Central memory CD4-positive, alpha-beta T cell (primary cell): Measurements from ENCODE around the gene TEAD1.

Experiments
- DNase-seq: peaks from one replicate; pipeline ENCODE4 v3.0.0; 2022

Gene TEAD1

DNA sequence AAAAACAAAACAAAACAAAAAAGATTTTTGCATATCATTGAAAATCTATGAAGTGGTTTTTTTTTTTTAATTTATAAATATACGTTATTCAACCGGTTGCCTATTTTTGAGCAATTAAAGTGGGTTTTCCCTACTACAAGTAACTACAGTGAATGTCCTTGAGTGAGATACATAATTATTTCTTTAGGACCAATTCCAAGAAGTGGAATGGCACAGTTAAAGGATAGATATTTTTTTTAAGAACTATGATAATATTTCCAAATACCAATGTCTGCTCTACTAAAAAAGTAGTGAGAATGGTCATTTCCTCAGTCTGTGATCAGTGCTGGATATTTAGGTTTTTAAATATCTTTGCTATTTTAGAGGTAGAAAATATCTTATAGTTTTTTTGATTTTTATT is 118.8 kb downstream of the TEAD1 start:
- no peak for DNase-seq

DNA sequence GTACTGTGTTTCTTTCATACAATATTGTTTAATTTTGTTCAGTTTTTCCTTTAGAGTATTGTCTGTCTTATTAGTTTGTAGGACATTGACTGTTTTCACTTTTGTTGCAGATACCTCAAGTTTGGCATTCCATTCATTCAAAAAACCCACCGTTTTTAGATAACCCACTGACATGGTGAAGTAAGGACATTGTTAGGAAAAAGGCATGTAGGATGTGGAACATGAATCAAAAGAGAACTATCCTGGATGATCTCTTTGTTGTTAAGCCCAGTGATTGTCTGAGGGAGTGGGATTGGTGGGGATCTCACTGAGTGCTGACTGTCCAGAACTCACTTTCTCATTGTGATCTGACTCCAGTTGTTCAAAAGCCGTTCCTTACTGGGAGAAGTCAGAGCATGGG is 119.3 kb downstream of the TEAD1 start:
- no peak for DNase-seq

DNA sequence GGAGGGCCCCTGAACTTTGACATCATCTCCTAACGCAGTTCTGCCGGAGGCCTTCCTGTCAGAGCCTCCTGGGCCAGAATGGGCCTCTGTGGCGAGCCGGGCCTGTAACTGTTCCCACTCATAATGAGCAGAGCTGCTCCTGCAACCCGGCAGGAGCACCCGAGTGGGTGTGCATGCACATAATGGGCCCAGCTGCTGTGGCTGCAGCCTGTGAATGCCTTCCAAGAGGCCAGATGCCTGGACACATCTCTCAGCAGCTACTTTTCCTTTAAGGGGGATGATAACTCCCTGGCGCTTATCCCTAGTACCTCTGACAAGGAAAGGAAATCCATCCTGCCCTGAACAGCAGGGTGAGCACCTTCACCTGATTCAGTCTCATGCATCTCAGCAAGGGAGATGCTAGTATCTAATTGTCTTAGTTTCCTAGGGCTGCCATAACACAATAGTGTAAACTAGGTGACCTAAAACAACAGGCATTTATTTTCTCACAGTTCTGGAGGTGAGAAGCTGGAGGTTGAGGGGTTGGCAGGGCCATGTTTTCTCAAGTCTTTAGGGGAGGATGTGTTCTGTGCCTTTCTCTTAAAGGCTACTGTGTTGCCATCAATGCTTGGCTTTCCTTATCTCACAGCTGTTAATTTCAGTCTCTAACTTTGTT is 120.5 kb downstream of the TEAD1 start:
- DNase-seq: no peak

DNA sequence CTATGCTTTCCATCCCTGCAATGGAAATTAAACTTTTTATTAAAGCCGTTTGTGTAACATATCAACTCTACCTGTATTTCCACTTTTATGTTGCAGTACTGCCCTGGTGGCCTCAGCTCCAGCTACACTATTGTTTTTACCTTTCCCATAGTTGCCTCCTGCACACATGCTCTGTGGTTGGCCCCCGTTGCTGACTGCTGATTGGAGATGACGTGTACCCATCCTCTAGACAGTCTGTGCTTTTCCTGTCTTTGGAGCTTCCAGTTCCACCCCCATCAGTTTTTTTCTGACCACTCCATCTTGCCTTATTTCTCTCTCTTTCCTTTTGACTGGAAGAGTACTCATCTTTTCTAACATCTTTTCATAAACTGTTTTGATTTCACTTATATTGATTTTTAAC is 123.8 kb downstream of the TEAD1 start:
- no peak for DNase-seq

DNA sequence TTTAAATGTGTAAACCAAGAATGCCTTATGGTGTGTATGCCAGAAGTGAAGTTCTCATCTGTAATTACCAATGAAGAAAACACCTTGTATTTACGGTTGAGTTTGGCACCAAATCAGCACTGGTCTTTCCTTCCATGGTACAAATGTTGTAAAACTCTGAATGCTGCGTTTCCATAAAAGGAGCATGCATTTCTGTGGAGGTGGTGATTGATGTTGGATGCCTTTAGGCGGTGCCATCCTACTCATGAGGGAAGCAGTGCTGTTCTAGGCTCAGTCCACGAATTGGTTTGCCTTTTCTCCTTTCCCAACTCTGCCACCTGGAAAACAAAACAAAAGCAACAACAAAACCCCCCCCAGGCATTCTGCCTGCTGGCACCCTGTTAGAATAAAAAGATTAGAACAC is 124.4 kb downstream of the TEAD1 start:
- DNase-seq: no peak

DNA sequence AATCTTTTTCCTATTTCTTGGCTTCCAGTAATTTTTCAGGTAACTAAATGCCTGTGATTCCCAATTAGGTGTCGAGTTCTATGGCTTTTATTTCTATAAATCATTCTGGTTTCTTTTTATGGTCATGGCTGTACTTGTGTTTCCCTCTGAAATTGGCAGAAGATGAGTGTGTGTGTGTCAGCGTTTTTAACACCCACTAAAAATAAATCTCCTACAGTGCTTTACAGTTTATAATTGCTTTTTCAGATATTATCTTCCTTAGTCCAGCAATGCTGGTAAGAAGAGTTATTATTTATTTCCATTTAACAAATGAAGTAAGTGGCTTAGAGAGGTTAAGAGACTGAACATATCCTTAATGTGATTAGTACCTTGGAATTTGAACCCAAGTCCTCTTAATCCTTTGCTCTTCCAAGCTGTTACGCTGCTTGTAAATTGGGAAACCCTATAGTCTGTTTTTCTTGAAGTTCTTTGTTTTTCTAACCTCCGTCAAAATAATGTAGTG is 125.2 kb downstream of the TEAD1 start:
- no peak for DNase-seq

DNA sequence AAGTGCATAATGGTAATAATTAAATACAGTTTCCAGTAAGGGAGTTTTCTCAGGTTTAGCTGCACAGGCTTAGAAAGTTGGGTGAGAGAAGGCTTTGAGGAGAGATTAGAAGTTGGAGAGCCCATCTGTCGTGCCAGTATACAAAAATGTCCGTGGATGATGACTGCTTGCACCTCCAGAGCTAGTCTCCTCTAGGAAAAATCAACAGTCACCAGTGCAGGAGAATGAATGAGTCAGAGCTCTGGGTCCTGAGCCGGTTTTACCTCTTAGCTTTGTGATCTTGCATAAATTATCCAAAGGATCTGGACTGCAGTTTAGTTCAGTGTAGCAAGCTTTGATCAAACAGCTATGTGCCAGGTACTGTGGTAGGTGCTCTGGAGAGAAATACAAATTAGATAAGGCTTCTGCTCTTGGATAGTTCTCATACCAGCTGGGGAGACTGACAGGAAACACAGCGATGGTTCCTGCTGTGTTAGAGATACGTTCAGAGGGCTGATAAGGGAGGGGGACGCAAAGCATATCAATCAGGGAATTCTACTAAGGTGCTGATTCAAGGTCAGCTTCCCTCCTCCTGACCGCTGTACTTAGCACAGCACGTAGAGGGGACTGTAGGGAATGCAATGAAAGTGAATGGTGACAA is 125.9 kb downstream of the TEAD1 start:
- no peak for DNase-seq

DNA sequence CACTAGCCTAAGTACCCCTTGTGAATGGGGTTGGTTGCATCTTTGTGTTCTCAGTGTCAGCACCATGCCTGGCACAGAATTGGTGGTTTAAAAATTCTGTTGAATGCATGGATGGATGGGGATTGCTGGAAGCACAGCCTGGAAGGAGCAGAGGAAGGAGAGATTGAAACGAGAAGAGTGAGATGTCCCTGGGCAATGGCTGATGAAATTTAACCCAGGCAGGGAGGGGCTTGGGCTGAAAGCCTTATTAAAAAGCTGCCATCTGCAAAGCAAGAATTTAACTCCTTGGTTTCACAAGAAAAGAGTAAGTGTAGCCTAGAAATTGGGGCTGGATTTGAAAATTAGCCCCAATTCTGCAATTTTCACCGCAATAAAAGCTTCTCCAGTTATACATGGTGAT is 126.7 kb downstream of the TEAD1 start:
- no peak for DNase-seq

DNA sequence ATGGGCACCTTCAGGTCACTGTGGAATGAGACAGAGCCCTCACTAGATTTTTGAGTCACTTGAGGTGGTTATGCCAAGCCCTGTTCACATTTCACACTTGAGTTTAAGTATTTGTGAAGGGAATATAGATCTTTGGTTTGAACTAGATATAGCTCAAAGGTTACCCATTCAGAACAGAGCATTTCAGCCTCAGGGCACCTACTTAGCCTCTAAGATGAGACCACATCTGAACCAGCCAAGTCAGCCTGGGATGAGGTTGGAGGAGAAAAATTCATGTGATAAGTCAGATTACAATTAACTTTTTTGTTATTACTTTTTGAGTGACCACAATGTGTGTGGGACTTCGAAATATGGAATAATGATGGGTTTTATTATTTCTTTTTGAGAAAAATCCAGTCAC is 127.8 kb downstream of the TEAD1 start:
- no peak for DNase-seq

DNA sequence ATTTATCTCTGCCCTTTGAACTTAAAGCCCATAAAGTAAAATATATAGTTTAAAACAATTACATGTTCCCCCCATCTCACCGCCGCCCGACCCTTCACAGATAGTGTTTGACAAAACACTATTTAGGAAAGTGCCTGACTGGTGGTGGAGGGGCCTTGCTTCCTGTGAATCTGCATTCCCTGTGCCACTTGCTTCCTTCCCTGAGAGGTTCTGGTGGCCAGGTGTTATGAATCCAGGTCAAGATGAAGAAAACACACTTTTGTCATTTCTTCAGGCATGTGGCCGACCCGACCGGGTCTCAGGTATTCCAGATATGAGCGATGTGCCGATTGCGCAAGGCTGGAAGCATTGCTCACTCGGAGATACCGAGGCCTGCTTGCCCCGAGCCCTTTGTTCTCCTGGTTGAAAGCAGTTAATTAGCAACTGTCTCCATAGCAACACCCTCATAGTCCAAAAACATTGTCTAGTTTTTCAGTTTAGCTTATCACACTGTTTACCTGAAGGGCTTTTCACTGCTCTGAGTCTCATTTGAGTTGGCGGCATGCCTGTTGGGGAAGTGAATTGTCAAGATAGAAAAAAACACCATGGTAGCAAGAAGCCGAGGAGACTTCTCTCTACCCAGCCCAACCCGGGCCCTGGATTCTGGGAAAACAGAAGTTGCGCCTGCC is 128.3 kb downstream of the TEAD1 start:
- DNase-seq: no peak

DNA sequence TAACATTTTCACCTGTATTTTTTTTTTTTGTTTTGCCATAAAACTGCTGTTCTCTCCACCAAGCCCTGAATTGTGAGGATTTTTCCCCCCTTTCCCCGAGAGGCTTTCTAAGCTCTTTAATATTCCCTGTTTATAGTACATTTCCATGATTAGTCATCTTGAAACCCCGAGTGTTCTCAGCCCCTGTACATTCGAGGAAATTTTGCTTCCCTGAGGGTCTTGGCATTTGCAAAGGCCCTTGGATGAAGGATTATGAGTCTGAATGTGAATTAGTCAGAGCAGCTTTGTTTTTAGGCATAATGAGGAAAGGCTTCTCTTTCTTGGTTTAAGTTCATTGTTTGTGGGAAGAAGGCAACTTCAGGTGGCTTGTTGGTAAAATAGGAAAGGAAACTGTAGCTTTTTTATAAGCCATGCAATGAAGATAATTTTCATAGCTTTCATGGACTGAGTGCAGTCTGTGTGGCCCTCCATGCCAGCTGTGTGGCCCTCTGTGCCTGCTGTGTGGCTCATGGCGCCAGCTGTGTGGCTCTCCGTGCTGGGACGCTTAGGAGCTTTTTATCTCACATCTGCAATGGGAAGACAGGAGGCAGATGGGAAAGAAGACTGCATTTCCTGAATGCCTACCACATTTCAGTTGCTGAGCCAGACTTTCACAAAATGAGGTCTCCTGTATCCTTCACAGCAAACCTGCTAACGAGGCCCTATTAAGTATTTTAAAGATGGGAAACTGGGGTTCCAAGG is 129.0 kb downstream of the TEAD1 start:
- no peak for DNase-seq

DNA sequence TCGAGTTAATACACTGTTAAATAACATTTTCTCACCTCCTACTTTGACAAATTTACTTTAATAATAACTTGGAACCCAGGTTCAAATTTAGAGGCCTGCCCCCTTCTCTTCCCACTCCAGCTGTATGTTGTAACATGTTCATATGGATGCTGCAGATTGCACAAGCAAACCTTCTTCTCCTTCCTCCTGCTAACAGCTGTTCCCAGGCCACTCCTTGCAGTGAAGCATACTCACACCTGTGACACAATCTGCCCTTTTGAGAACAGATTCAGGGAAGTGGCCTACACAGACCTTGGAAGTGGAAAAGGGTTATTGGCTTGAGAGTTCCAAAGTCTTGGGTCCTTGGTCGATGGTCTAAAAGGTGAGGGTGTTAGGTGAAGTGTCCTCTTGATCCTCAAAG is 131.9 kb downstream of the TEAD1 start:
- DNase-seq: no peak

DNA sequence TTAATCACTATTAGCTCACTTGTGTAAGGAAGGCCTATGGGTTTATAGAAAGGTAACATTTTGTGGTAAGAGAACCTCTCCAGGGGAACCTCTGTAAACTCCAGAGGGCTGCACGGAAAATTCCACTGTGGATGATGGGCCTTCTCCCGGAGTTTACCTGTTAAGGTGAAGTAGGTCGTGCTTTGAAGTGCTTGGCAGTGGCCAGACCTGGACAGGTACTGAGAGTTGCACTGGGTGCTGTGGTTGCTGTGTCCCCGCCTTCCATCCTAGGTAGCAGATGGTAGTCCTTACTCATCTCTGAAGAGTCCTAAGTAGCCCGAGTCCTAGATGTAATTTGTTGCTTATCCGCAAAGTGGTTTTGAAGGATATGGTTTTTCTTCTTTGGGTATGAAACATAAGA is 133.4 kb downstream of the TEAD1 start:
- DNase-seq: no peak

DNA sequence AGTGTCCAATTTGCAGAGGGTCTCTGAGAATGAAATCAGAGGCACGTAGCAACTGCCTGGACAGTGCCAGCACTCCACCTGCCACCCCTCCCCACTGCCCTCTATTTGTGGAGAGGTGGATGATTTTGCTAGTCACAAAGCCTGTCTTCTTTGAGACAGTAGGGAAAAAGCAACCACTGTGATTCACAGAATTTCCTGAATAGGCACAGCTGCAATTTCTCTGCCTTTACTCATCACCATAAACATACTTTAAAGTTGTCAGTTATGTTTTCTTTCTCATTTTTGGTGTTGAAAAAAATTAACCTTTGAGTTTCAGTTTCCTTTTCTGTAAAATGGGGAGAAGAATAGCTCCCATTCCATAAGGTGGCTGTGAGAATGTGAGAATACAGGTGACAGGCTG is 134.3 kb downstream of the TEAD1 start:
- no peak for DNase-seq

DNA sequence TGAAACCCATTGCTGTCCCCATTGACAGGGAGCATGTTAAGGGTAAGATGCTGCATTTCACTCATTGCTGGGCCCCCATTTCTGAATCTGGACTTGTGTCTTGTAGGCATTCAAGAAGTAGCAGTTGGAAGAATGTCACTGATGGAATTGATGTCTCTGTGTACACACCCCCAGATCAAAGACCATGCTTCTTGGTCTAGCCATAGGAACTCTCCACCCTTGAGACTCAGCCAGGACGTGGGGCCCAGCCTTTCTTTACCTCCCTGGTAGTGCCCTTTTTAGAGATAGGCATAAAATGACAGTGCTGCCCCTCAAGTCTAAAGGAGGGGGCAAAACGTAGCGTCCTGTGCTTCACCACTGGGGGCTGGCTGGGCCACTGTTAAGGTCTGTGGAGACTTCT is 135.1 kb downstream of the TEAD1 start:
- no peak for DNase-seq

DNA sequence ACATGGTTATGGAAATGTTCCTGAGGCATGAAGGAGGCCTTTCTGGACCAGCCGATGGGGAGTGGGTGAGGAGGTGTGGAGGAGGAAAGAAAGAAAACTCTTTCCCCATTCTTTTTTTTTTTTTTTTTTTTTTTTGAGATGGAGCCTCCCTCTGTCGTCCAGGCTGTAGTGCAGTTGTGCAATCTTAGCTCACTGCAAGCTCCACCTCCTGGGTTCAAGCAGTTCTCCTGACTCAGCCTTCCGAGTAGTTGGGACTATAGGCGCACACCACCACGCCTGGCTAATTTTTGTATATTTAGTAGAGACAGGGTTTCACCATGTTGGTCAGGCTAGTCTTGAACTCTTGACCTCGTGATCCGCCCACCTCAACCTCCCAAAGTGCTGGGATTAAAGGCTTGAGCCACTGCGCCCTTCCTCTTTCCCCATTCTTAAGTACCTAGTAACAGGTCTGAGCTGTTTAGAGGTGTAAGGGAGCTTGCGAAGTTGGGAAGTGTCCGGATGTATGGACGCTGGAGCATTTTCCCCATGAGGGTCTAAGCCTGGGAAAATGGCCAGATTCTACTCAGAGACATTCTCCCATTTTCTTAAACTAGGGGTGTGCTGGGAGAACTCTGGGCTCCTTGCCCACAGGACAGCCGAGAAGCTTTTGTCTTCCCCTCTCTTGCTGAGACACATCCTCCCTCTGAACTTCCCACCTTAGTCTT is 135.8 kb downstream of the TEAD1 start:
- DNase-seq: no peak

DNA sequence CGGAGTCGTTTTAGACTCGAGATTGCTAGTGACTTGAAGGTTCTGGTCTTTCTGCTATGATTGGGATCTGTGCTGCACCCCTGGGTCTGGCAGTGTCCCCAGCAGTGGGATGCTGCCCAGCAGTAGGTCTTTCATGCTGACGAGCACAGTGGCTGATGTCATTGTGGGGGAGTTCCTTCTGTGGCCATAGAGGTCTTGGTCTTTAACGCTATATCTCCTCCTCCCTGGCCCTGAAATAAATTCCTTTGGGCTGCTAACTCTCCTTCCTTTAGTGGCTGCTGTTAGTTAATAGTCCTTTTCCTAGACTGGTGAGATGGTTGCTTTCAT is 136.3 kb downstream of the TEAD1 start:
- no peak for DNase-seq

DNA sequence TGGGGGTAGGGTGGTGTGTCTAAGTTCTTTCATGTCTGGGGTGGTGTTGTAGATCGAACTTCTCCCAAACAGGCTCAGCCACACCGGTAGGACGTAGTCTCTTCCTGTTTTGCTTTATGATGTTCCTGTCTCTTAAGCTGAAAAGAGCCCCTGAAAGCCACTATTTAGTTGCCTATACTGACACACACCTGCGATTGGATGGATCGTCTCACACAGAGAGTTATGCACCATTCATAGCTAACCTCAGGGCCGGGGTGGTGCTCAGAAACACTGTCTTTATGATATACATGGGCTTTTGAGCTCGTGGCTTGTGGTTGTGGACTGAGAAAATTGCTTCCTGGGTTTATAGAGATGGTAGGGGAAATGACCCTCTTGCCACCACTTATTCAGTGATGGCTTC is 137.6 kb downstream of the TEAD1 start:
- DNase-seq: no peak

DNA sequence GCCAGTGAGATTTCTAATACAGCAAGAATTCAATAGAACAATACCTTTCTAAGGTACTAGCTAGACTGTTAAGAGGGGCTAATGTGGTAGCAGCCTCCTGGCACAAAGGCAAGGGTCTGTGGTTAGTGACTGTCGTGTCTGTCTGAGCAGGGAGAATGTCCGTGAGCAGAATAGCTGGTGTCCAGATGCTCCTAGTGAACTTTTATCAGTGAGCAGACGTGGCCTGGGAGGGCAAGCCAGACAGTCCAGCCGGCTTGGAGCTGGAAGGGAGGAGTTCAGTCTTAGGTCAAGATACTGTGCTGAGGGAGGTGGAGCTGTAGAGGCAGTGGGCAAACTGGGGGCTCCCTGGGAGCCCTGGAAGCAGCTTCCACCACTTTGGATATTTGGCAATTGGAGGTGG is 138.6 kb downstream of the TEAD1 start:
- DNase-seq: no peak

DNA sequence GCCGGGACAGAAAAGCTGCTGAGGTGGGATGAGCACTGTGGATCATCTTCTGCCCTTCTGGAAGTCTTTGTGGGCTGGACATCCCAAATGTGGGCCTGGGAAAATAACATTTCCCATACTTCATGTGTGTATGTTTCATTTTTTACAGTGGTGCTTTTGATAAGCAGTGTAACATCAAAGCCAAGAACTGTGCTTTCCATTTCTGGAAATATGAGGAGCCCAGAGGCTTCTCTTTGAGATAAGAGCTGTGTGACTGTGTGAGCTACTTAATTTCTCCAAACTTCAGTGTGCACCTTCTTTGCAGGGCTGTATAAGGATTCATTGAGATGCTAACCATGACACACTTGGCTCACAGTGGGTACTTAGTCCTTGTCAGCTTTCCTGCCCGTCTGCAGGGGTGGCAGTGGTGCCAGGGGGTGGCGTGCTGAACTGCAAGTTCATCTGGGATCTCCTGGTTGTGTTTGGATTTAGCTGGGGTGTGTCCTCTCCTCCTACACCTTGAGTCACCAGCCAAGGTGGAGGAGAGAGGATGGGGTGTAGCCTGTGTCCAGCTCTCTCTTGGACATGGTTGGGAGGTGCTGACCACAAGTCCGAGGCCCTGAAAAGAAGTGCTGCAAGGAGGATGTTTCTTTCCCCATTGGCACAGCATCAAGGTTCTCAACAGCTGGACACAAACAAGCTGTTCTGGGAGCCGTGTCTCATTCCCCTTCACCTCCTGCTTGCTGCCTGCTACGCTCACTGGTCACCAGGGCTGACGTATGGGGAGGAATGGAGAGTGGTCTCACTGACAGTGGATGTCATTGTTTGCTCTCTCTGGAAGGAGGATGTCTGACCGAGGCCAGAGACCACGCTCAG is 139.4 kb downstream of the TEAD1 start:
- DNase-seq: no peak

DNA sequence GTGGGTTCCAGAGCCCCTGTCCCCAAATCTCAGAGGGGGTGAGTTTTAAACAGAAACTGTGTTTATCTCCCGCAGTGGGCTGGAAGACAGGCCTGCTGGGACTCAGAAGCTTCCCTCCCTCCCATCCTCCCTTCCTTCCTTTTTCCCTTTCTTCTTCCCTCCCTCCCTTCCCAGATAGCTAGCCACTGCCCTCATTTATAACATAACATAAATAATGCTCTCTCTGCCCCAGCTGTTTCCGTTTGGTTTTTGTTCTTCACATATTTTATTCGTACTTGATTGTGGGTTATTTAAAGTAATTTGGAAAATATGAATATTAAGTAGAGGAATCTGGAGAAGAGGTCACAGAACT is 140.9 kb downstream of the TEAD1 start:
- no peak for DNase-seq

DNA sequence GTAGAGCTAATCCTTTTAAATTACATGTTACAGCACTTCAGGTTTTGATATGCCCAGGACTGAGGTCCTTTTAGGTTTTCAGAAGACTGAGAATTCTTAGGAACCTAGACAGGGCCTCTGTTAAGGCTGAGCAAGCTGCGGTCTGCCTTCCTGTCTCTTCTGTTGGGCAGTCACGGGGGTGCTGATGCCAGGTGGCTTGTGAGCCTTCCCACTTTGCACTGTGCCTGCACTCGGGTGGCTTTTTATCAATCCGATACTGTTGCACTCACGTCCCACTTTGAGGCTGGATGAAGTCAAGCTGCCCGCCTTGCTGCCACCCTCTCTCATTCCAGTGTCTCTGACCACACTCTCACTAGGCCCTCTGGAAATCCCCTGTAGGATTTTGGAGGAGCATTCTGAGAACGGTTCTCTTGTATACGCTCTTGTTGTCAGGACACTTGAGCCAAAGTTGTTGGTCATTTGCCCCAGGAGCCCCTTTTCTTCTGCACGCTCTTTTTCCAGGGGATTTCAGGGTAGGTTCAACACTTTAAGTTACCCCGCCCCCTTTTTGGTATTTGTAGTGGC is 141.8 kb downstream of the TEAD1 start:
- DNase-seq: no peak
